Measurements from ENCODE around the gene WDR7.

WDR7 gene

DNA sequence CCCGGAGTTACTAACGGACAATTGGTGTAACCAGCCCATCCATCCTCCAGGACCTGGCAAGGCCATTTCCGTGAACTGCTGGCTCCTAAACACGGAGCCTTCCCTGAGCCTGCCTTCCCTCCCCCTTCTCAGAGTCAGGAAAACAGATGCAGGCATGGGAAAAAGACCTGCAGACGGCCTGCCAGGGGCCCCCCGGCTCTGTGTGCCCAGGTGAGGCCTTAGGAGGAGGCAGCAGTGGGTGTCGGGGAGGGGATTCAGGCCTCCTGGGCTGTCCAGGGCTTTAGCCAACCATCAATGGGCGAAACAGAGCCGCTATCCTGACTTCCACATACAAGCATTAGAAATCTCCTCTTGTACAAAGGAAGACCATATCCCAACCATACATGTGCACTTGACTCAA, 427.5 kb downstream of the WDR7 start:
- TF ChIP-seq EP300 (IDR thresholded peaks at IDR 0.05; ENCODE audit: borderline replicate concordance) (no peak), RAD21 (IDR thresholded peaks at IDR 0.05; ENCODE audit: low read depth) (no peak), CEBPB (IDR thresholded peaks at IDR 0.05) (no peak), NFIC (IDR thresholded peaks at IDR 0.05) (no peak), YY1 (IDR thresholded peaks at IDR 0.05; ENCODE audit: low read depth) (no peak), TCF12 (IDR thresholded peaks at IDR 0.05; ENCODE audit: low read depth) (no peak), EGR1 (IDR thresholded peaks at IDR 0.05) (no peak), ZBTB7A (IDR thresholded peaks at IDR 0.05; ENCODE audit: low read depth) (no peak), CREB1 (IDR thresholded peaks at IDR 0.05; ENCODE audit: low read depth) (no peak), TAF1 (IDR thresholded peaks at IDR 0.05; ENCODE audit: low read depth) (no peak), FOXM1 (IDR thresholded peaks at IDR 0.05; ENCODE audit: borderline replicate concordance, low read depth) (no peak), TEAD4 (IDR thresholded peaks at IDR 0.05) (no peak)
- TF ChIP-seq, protein P1, sequence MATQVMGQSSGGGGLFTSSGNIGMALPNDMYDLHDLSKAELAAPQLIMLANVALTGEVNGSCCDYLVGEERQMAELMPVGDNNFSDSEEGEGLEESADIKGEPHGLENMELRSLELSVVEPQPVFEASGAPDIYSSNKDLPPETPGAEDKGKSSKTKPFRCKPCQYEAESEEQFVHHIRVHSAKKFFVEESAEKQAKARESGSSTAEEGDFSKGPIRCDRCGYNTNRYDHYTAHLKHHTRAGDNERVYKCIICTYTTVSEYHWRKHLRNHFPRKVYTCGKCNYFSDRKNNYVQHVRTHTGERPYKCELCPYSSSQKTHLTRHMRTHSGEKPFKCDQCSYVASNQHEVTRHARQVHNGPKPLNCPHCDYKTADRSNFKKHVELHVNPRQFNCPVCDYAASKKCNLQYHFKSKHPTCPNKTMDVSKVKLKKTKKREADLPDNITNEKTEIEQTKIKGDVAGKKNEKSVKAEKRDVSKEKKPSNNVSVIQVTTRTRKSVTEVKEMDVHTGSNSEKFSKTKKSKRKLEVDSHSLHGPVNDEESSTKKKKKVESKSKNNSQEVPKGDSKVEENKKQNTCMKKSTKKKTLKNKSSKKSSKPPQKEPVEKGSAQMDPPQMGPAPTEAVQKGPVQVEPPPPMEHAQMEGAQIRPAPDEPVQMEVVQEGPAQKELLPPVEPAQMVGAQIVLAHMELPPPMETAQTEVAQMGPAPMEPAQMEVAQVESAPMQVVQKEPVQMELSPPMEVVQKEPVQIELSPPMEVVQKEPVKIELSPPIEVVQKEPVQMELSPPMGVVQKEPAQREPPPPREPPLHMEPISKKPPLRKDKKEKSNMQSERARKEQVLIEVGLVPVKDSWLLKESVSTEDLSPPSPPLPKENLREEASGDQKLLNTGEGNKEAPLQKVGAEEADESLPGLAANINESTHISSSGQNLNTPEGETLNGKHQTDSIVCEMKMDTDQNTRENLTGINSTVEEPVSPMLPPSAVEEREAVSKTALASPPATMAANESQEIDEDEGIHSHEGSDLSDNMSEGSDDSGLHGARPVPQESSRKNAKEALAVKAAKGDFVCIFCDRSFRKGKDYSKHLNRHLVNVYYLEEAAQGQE (IDR thresholded peaks at IDR 0.05; ENCODE audit: low read depth) = no peak
- TF ChIP-seq, protein P2, sequence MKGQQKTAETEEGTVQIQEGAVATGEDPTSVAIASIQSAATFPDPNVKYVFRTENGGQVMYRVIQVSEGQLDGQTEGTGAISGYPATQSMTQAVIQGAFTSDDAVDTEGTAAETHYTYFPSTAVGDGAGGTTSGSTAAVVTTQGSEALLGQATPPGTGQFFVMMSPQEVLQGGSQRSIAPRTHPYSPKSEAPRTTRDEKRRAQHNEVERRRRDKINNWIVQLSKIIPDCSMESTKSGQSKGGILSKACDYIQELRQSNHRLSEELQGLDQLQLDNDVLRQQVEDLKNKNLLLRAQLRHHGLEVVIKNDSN (IDR thresholded peaks at IDR 0.05) = no peak
- TF ChIP-seq, protein P3, sequence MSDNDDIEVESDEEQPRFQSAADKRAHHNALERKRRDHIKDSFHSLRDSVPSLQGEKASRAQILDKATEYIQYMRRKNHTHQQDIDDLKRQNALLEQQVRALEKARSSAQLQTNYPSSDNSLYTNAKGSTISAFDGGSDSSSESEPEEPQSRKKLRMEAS (IDR thresholded peaks at IDR 0.05) = no peak

DNA sequence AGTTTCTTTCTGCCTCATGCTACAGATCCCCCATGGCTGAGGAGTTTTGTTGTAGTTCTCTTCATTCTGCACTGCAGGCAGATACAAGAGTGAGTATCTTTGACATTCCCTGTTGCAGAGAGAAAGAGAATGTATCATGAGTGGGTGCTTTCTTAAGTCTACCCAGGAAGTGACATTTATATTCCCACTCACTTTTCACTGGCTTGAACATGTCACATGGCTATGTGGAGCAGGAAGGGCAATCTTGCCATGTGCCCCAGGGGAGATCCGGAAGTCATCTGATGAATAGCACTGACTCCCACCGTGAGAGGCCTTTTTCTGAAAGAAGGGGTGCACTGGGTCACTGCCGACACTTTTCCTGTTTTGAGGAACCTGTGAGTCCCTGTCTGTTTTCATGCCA, 429.3 kb downstream of the WDR7 start:
- no peak for TF ChIP-seq EGR1 (IDR thresholded peaks at IDR 0.05)
- TF ChIP-seq TEAD4 (IDR thresholded peaks at IDR 0.05) = no peak
- TF ChIP-seq TCF12 (IDR thresholded peaks at IDR 0.05; ENCODE audit: low read depth) = no peak
- TF ChIP-seq RAD21 (IDR thresholded peaks at IDR 0.05; ENCODE audit: low read depth) = no peak
- no peak for TF ChIP-seq TAF1 (IDR thresholded peaks at IDR 0.05; ENCODE audit: low read depth)
- TF ChIP-seq, protein P3 (IDR thresholded peaks at IDR 0.05) = no peak

DNA sequence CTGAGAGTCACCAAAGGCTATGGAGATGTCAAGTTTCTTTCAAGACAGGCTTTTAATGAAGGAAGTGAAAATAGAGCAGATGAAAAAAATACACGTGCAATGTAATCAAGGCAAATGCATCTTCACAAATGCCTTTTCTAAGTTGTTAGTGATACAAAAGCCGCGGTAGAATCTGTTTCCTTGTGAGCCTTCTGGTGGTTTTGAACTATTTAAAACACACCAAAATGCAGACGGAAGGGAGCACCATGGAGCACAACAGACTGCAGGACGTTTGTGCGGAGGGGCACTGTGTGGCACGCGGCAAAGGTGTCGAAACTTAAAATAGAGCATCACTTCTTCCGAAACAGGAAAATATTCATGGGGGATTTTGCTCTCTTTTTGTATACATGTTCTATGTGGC, 430.7 kb downstream of the WDR7 start:
- TF ChIP-seq TCF12 (IDR thresholded peaks at IDR 0.05; ENCODE audit: low read depth) (no peak), CREB1 (IDR thresholded peaks at IDR 0.05; ENCODE audit: low read depth) (no peak), EP300 (IDR thresholded peaks at IDR 0.05; ENCODE audit: borderline replicate concordance) (no peak), EGR1 (IDR thresholded peaks at IDR 0.05) (no peak), RAD21 (IDR thresholded peaks at IDR 0.05; ENCODE audit: low read depth) (no peak), TEAD4 (IDR thresholded peaks at IDR 0.05) (no peak), FOXM1 (IDR thresholded peaks at IDR 0.05; ENCODE audit: borderline replicate concordance, low read depth) (no peak), ZBTB7A (IDR thresholded peaks at IDR 0.05; ENCODE audit: low read depth) (no peak), TAF1 (IDR thresholded peaks at IDR 0.05; ENCODE audit: low read depth) (no peak), CEBPB (IDR thresholded peaks at IDR 0.05) (no peak), NFIC (IDR thresholded peaks at IDR 0.05) (no peak), YY1 (IDR thresholded peaks at IDR 0.05; ENCODE audit: low read depth) (no peak)
- TF ChIP-seq, protein P2 (IDR thresholded peaks at IDR 0.05) = no peak
- TF ChIP-seq, protein P1 (IDR thresholded peaks at IDR 0.05; ENCODE audit: low read depth) = no peak
- TF ChIP-seq, protein P3 (IDR thresholded peaks at IDR 0.05) = no peak

DNA sequence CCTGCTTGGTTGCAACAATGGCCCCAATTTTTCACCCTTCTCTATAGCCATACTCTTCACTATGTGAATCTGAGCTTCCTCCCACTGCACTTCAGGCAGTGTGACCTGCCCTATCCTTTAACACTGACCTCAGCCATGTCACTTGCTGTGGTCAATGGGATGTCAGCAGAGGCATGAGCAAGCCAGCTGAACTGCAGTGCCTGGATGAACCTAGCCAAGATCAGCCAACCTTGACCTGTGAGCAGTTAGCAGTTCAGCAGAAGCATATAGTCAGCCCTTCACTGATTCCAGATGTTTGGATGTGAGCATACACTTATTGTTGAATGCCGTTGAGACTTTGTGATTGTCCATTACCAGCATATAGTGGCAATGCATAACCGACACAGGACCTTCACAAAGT, 432.3 kb downstream of the WDR7 start:
- TF ChIP-seq TCF12 (IDR thresholded peaks at IDR 0.05; ENCODE audit: low read depth) (no peak), ZBTB7A (IDR thresholded peaks at IDR 0.05; ENCODE audit: low read depth) (no peak), EP300 (IDR thresholded peaks at IDR 0.05; ENCODE audit: borderline replicate concordance) (no peak)
- TF ChIP-seq, protein P2 (IDR thresholded peaks at IDR 0.05) = no peak

DNA sequence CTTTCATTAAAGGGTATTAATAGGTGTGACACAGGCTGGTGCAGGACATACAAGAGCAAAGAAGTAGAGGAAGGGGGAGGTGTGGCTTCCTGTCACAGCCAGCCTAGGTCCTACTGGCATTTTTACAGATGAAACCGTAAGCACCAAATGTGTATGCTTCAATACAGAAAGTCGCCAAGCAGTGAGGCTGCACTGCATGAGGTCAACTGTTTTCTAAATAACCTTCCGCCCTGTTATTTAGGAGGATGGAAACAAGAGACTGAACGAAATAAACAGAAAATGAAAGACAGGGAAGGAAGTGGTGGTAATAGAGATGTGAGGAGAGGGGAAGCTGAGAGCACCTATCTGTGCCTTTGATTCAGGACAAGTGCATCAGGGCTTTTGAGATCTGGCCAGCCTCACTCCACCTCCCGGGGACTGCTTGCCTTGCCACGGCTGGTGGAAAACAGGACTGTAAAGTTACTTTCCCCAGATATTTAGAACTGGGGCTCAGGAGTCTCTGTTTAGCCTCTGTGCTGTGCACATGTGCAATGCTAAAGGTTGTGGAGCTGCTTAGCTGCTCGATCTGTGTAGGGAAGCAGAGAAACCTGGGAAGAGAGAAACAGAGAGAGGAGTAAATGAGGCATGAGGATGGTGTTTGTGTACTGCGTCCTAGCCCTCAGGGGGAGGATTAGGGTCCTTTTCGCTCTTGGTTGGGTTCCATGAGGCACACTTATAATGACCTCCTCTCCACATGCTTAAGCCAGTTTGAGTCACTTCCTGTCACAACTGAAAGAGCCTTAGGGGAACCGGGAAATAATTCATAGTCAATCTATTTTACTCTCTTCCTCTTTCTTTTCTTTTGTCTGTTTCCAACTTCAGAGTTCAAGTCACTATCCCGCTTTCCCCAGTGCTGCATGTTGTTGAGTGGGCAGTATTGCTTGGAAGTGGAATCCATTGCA, 433.4 kb downstream of the WDR7 start:
- TF ChIP-seq, protein P1 (IDR thresholded peaks at IDR 0.05; ENCODE audit: low read depth) = no peak
- TF ChIP-seq ZBTB7A (IDR thresholded peaks at IDR 0.05; ENCODE audit: low read depth) (no peak), YY1 (IDR thresholded peaks at IDR 0.05; ENCODE audit: low read depth) (no peak), FOXM1 (IDR thresholded peaks at IDR 0.05; ENCODE audit: borderline replicate concordance, low read depth) (no peak), TEAD4 (IDR thresholded peaks at IDR 0.05) (no peak), RAD21 (IDR thresholded peaks at IDR 0.05; ENCODE audit: low read depth) (no peak), NFIC (IDR thresholded peaks at IDR 0.05) (no peak), EP300 (IDR thresholded peaks at IDR 0.05; ENCODE audit: borderline replicate concordance) (no peak), CEBPB (IDR thresholded peaks at IDR 0.05) (no peak)
